OCI-LY3 (cell line): ENCODE results near the gene GATA6.

Experiments used
- EZH2phosphoT487 ChIP-seq: fragments of 200-600 bp; shearing (Covaris generic); IDR thresholded peaks from 2 replicates; pipeline ENCODE4 v1.6.1; 2018; ENCODE audit warnings: antibody characterized with exemption, mixed run types, low read depth
- TF ChIP-seq, protein P1 (sequence below): fragments of 200-600, 300-600 bp; sonication (generic); IDR thresholded peaks from 2 replicates; pipeline ENCODE4 v1.5.1; 2014; ENCODE audit warnings: antibody characterized with exemption, low read length, low read depth

DNA sequence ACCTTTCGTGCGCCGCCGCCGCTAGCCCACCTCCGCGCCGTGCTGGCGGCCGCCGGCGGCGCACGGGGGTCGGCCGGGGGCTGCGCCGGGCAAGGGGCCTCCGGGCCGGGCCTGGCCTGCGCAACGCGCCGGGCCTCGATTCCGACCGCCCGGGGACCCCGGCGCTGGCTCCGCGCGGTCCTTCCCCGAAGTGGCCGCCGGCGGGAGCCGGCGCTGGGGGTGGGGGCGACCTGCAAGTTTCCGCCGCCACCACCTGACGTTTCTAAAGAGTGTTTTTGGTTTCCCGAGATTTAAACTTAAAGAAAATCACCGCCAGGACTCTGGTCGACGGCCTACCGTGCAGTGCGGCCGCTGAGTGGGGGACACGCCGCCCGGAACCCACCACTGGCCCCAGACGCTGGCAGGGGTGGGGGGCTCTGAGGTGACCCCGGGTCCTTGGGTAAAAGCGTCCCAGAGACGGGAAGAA, 3.8 kb upstream of the GATA6 start:
- TF ChIP-seq, protein P1, sequence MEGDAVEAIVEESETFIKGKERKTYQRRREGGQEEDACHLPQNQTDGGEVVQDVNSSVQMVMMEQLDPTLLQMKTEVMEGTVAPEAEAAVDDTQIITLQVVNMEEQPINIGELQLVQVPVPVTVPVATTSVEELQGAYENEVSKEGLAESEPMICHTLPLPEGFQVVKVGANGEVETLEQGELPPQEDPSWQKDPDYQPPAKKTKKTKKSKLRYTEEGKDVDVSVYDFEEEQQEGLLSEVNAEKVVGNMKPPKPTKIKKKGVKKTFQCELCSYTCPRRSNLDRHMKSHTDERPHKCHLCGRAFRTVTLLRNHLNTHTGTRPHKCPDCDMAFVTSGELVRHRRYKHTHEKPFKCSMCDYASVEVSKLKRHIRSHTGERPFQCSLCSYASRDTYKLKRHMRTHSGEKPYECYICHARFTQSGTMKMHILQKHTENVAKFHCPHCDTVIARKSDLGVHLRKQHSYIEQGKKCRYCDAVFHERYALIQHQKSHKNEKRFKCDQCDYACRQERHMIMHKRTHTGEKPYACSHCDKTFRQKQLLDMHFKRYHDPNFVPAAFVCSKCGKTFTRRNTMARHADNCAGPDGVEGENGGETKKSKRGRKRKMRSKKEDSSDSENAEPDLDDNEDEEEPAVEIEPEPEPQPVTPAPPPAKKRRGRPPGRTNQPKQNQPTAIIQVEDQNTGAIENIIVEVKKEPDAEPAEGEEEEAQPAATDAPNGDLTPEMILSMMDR: no peak
- no peak for TF ChIP-seq EZH2phosphoT487
